ENCODE data around the gene HMGB2. TPM values are rescaled to one million over a fixed set of nuclear protein-coding genes. Genes with fewer than 3 reads are reported as not detected.

Gene HMGB2
- polyA plus RNA-seq, 1 donor from 2014 or later, result 184 TPM

- H4K20me1 ChIP-seq (ENCODE audit: insufficient read depth), result no peaks in the 10 kb centered on the region
- H3K4me3 ChIP-seq (ENCODE audit: low read length), result no peak overlapping the region
- H3K79me2 ChIP-seq (replicated peaks; ENCODE audit: insufficient read depth, low read length), result no peaks in the 10 kb centered on the region
- H3K36me3 ChIP-seq (ENCODE audit: insufficient read depth, low read length), result no peaks in the 10 kb centered on the region
- no peaks in the 10 kb centered on the region for H3K27me3 ChIP-seq (ENCODE audit: insufficient read depth, low read depth, low read length)
- H3K9me3 ChIP-seq (ENCODE audit: low read length), result no peaks in the 10 kb centered on the region
- H3F3A ChIP-seq (ENCODE audit: insufficient read depth, low read length, poor library complexity, severe bottlenecking), result no peaks in the 10 kb centered on the region
- H3K9me2 ChIP-seq (ENCODE audit: insufficient read depth, low read length), result no peaks in the 10 kb centered on the region
- H3K4me2 ChIP-seq (ENCODE audit: low read length), result no peak overlapping the region
- no peak overlapping the region for H2AFZ ChIP-seq (ENCODE audit: low read depth, low read length)
- no peak overlapping the region for H3K27ac ChIP-seq (ENCODE audit: low read length)
- TF ChIP-seq MXI1 (conservative IDR thresholded peaks at IDR 0.05; ENCODE audit: poor library complexity, severe bottlenecking) (no peak), CTCF (IDR thresholded peaks at IDR 0.05; ENCODE audit: poor library complexity, severe bottlenecking) (no peak), EZH2 (IDR thresholded peaks at IDR 0.05; ENCODE audit: borderline replicate concordance, insufficient read depth, low read length, poor library complexity, severe bottlenecking) (no peak), REST (IDR thresholded peaks at IDR 0.05; ENCODE audit: borderline replicate concordance) (no peak), POLR2AphosphoS5 (IDR thresholded peaks at IDR 0.05) (no peak), TAF1 (IDR thresholded peaks at IDR 0.05; ENCODE audit: low read depth) (no peak), SMC3 (conservative IDR thresholded peaks at IDR 0.05; ENCODE audit: poor library complexity) (no peak), EP300 (conservative IDR thresholded peaks at IDR 0.05; ENCODE audit: poor library complexity, severe bottlenecking) (no peak), RAD21 (conservative IDR thresholded peaks at IDR 0.05) (no peak)
- no peak overlapping the region for H3K9ac ChIP-seq (ENCODE audit: low read length)
Measured at GRCh38 chr4:173365359-173365996, 31.3 kb upstream of the HMGB2 start.

- Histone ChIP-seq H3K27me3 (ENCODE audit: insufficient read depth, low read depth, low read length) (no peaks in the 10 kb centered on the region), H4K20me1 (ENCODE audit: insufficient read depth) (no peaks in the 10 kb centered on the region), H3K36me3 (ENCODE audit: insufficient read depth, low read length) (no peaks in the 10 kb centered on the region), H3K4me3 (ENCODE audit: low read length) (no peak overlapping the region), H2AFZ (ENCODE audit: low read depth, low read length) (no peak overlapping the region), H3K9me3 (ENCODE audit: low read length) (no peaks in the 10 kb centered on the region), H3K9me2 (ENCODE audit: insufficient read depth, low read length) (no peaks in the 10 kb centered on the region), H3K79me2 (replicated peaks; ENCODE audit: insufficient read depth, low read length) (no peaks in the 10 kb centered on the region), H3F3A (ENCODE audit: insufficient read depth, low read length, poor library complexity, severe bottlenecking) (no peaks in the 10 kb centered on the region), H3K27ac (ENCODE audit: low read length) (no peak overlapping the region), H3K9ac (ENCODE audit: low read length) (no peak overlapping the region), H3K4me2 (ENCODE audit: low read length) (no peak overlapping the region)
- TF ChIP-seq TAF1 (IDR thresholded peaks at IDR 0.05; ENCODE audit: low read depth) (no peak), POLR2AphosphoS5 (IDR thresholded peaks at IDR 0.05) (no peak), REST (IDR thresholded peaks at IDR 0.05; ENCODE audit: borderline replicate concordance) (no peak), MXI1 (conservative IDR thresholded peaks at IDR 0.05; ENCODE audit: poor library complexity, severe bottlenecking) (no peak), CTCF (IDR thresholded peaks at IDR 0.05; ENCODE audit: poor library complexity, severe bottlenecking) (no peak), SMC3 (conservative IDR thresholded peaks at IDR 0.05; ENCODE audit: poor library complexity) (no peak), EP300 (conservative IDR thresholded peaks at IDR 0.05; ENCODE audit: poor library complexity, severe bottlenecking) (no peak), EZH2 (IDR thresholded peaks at IDR 0.05; ENCODE audit: borderline replicate concordance, insufficient read depth, low read length, poor library complexity, severe bottlenecking) (no peak), RAD21 (conservative IDR thresholded peaks at IDR 0.05) (no peak)
Measured at GRCh38 chr4:173362666-173363065, 28.5 kb upstream of the HMGB2 start.
